ENCODE results near the gene MAST4. TPM values are rescaled to one million over a fixed set of nuclear protein-coding genes. Genes with fewer than 3 reads are reported as not detected.

MAST4 gene
- total and polyA plus RNA-seq, 2 of the 13 experiments (the other 11 are each of a cell fraction or from before 2014, with no cell fraction given): 3.4 to 3.7 TPM

DNA sequence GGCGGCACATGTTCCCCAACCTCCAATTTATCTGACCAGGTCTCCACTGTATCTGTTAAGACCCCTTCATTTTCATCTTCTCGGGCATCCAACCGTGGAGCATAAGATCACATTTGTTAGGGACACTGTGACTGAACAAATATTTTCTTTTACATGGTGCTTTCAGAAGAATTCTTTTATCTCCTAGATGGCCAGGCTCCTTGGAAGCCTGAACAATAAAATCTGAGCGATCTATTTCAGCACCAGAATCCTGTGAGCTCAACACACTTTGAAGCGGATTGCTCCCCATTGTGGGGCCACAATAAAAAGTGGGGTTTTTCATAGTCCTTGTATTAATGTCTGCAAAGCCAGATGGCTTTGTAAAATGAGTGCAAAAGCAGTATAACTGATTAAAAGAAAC is 326.7 kb downstream of the MAST4 start (continued):
- TF ChIP-seq MXD3 (CRISPR knock-in tag; IDR thresholded peaks at IDR 0.05): no peak
- TF ChIP-seq TCF12 (IDR thresholded peaks at IDR 0.05): no peak
- TF ChIP-seq TCF12 (CRISPR knock-in tag; IDR thresholded peaks at IDR 0.05): no peak
- no peak for TF ChIP-seq NFATC3 (CRISPR knock-in tag; IDR thresholded peaks at IDR 0.05)

DNA sequence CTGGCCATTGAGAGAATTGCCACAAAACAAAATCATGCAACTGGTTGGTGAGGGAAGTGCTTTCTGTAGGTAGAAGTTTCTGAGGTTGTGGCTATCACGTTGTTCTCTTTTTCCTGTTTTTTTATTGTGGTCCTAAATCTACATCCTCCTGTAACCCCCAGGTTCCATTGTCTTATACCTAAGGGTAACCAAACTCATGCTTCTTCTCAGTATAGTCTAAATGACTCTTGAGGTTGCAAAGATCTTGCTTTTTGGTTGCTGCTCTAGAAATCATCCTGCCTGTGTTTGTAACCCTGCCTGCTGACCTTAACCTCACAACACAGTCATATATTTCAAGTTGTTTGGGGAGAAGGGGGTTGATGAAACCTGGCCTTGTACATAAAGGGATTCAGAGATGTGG is 327.3 kb downstream of the MAST4 start:
- Histone ChIP-seq H3K36me3 (replicated peaks in 1 of 2; ENCODE audit: control insufficient read depth in 1 of 2, insufficient read depth in 2 of 2, low read length in 2 of 2) (no peaks in the 10 kb centered on the region), H3K4me1 (ENCODE audit: insufficient read depth, low read length) (no peaks in the 10 kb centered on the region), H3K9ac (ENCODE audit: insufficient read depth, low read depth, low read length) (no peak overlapping the region), H3K4me2 (ENCODE audit: low read depth, low read length) (no peak overlapping the region), H3K27ac (ENCODE audit: extremely low read length, insufficient read depth, low read length) (no peak overlapping the region), H3K9me3 (ENCODE audit: low read length) (no peaks in the 10 kb centered on the region), H3K4me3 (replicated peaks in 1 of 3; ENCODE audit: insufficient read depth in 1 of 3, low read depth in 2 of 3, low read length in 3 of 3) (no peak overlapping the region), H3K79me2 (ENCODE audit: insufficient read depth, low read length) (no peaks in the 10 kb centered on the region), H4K20me1 (ENCODE audit: insufficient read depth, low read length) (no peaks in the 10 kb centered on the region), H3K27me3 (ENCODE audit: control insufficient read depth in 1 of 2, insufficient read depth in 2 of 2, low read length in 2 of 2) (peaks cover 0 to 9% of the 10 kb centered on the region in 2 experiments; a peak in 1 of 5 replicates), H2AFZ (ENCODE audit: low read length) (no peak overlapping the region)
- no TSS peak for BruUV-seq (replicated peaks)
- intact Hi-C loops (cut with micrococcal nuclease; ENCODE audit: unreplicated experiment): no loop called here
- no peak for TF ChIP-seq ZNF414 (CRISPR knock-in tag; IDR thresholded peaks at IDR 0.05)
- no peak for TF ChIP-seq ZNF512 (CRISPR knock-in tag; IDR thresholded peaks at IDR 0.05)
- TF ChIP-seq, protein P1, sequence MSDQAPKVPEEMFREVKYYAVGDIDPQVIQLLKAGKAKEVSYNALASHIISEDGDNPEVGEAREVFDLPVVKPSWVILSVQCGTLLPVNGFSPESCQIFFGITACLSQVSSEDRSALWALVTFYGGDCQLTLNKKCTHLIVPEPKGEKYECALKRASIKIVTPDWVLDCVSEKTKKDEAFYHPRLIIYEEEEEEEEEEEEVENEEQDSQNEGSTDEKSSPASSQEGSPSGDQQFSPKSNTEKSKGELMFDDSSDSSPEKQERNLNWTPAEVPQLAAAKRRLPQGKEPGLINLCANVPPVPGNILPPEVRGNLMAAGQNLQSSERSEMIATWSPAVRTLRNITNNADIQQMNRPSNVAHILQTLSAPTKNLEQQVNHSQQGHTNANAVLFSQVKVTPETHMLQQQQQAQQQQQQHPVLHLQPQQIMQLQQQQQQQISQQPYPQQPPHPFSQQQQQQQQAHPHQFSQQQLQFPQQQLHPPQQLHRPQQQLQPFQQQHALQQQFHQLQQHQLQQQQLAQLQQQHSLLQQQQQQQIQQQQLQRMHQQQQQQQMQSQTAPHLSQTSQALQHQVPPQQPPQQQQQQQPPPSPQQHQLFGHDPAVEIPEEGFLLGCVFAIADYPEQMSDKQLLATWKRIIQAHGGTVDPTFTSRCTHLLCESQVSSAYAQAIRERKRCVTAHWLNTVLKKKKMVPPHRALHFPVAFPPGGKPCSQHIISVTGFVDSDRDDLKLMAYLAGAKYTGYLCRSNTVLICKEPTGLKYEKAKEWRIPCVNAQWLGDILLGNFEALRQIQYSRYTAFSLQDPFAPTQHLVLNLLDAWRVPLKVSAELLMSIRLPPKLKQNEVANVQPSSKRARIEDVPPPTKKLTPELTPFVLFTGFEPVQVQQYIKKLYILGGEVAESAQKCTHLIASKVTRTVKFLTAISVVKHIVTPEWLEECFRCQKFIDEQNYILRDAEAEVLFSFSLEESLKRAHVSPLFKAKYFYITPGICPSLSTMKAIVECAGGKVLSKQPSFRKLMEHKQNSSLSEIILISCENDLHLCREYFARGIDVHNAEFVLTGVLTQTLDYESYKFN (CRISPR knock-in tag; conservative IDR thresholded peaks at IDR 0.05): no peak
- no peak for TF ChIP-seq SCMH1 (CRISPR knock-in tag; IDR thresholded peaks at IDR 0.05; ENCODE audit: borderline replicate concordance)
- TF ChIP-seq ARNT (IDR thresholded peaks at IDR 0.05): no peak
- TF ChIP-seq U2AF1 (optimal IDR thresholded peaks at IDR 0.05; ENCODE audit: low read depth, low read length): no peak
- no peak for TF ChIP-seq POLR2AphosphoS5 (IDR thresholded peaks at IDR 0.05; ENCODE audit: low read depth, low read length)
- no peak for TF ChIP-seq NR3C1 (CRISPR knock-in tag; IDR thresholded peaks at IDR 0.05)
- no peak for TF ChIP-seq ZBTB3 (CRISPR knock-in tag; IDR thresholded peaks at IDR 0.05; ENCODE audit: borderline replicate concordance, low read depth)
- ChIA-PET POLR2A (no interaction called here), CTCF (ENCODE audit: low intra/inter-chr PET ratio, low total read pairs) (no interaction called here)
- DNase-seq (ENCODE audit: low spot score) (no peak), ATAC-seq (no peak), FAIRE-seq (no peak)
- WGBS (ENCODE audit: low lambda C conversion rate): 0% methylated on average over 1 of the region's 1 CpG
- in situ Hi-C loops (cut with HindIII; ENCODE audit: extremely low pct_ligation_motif_present, low pct_unique_long_range_greater_than_20kb): no loop called here

All from HepG2 (cell line).